Measurements from ENCODE around the gene MARK3.

Gene MARK3

GRCh38 chr14:103436533-103436932 is 51.3 kb downstream of the MARK3 start:
- no peak for DNase-seq (ENCODE audit: low read depth)

- DNase-seq (ENCODE audit: low read depth): no peak
Observed at GRCh38 chr14:103442288-103442687, 57.1 kb downstream of the MARK3 start.

GRCh38 chr14:103443111-103443510 is 57.9 kb downstream of the MARK3 start:
- no peak for DNase-seq (ENCODE audit: low read depth)

GRCh38 chr14:103444837-103445524 is 59.8 kb downstream of the MARK3 start:
- DNase-seq (ENCODE audit: low read depth): no peak

GRCh38 chr14:103445806-103446205 is 60.6 kb downstream of the MARK3 start:
- no peak for DNase-seq (ENCODE audit: low read depth)

- DNase-seq (ENCODE audit: low read depth): no peak
Observed at GRCh38 chr14:103448097-103448496, 62.9 kb downstream of the MARK3 start.

- no peak for DNase-seq (ENCODE audit: low read depth)
Observed at GRCh38 chr14:103449634-103450161, 64.5 kb downstream of the MARK3 start.

GRCh38 chr14:103450416-103450815 is 65.2 kb downstream of the MARK3 start:
- DNase-seq (ENCODE audit: low read depth): no peak

- DNase-seq (ENCODE audit: low read depth): no peak
Observed at GRCh38 chr14:103451401-103451800, 66.2 kb downstream of the MARK3 start.

- no peak for DNase-seq (ENCODE audit: low read depth)
Observed at GRCh38 chr14:103453791-103454190, 68.6 kb downstream of the MARK3 start.

GRCh38 chr14:103456167-103456835 is 71.1 kb downstream of the MARK3 start:
- DNase-seq (ENCODE audit: low read depth): no peak

- no peak for DNase-seq (ENCODE audit: low read depth)
Observed at GRCh38 chr14:103460415-103460814, 75.2 kb downstream of the MARK3 start.

- DNase-seq (ENCODE audit: low read depth): no peak
Observed at GRCh38 chr14:103463149-103463548, 77.9 kb downstream of the MARK3 start.

GRCh38 chr14:103463851-103464250 is 78.6 kb downstream of the MARK3 start:
- no peak for DNase-seq (ENCODE audit: low read depth)

- DNase-seq (ENCODE audit: low read depth): no peak
Observed at GRCh38 chr14:103472939-103473338, 87.7 kb downstream of the MARK3 start.

GRCh38 chr14:103474893-103475292 is 89.7 kb downstream of the MARK3 start:
- no peak for DNase-seq (ENCODE audit: low read depth)

GRCh38 chr14:103476065-103476464 is 90.8 kb downstream of the MARK3 start:
- no peak for DNase-seq (ENCODE audit: low read depth)

- no peak for DNase-seq (ENCODE audit: low read depth)
Observed at GRCh38 chr14:103476631-103477030, 91.4 kb downstream of the MARK3 start.

GRCh38 chr14:103480595-103480994 is 95.4 kb downstream of the MARK3 start:
- no peak for DNase-seq (ENCODE audit: low read depth)

GRCh38 chr14:103483600-103483999 is 98.4 kb downstream of the MARK3 start:
- DNase-seq (ENCODE audit: low read depth): no peak

GRCh38 chr14:103485504-103485903 is 100.3 kb downstream of the MARK3 start:
- no peak for DNase-seq (ENCODE audit: low read depth)

- no peak for DNase-seq (ENCODE audit: low read depth)
Observed at GRCh38 chr14:103488071-103488470, 102.9 kb downstream of the MARK3 start.

GRCh38 chr14:103488960-103489359 is 103.7 kb downstream of the MARK3 start:
- no peak for DNase-seq (ENCODE audit: low read depth)

GRCh38 chr14:103489621-103490020 is 104.4 kb downstream of the MARK3 start:
- no peak for DNase-seq (ENCODE audit: low read depth)

Data from activated gamma-delta T cell treated with anti-CD3 and anti-CD28 coated beads, Interleukin-2, amount 50 U/mL, for 16 hours (primary cell).